Nephron progenitor cell (in vitro differentiated cells): ENCODE data around the gene WDR86.

Source experiments
- DNase-seq: peaks from one replicate; pipeline ENCODE4 v3.0.0; 2021
- H3K27ac Mint-ChIP-seq: 2 replicates; pipeline ENCODE4 v1.8.0; 2021; ENCODE audit warnings: mild to moderate bottlenecking, moderate library complexity, mixed read lengths
- H3K27me3 Mint-ChIP-seq: 2 replicates; pipeline ENCODE4 v1.8.0; 2021; ENCODE audit warnings: mild to moderate bottlenecking, low read depth, mixed read lengths; ENCODE audit not compliant: poor library complexity
- H3K36me3 Mint-ChIP-seq: 2 replicates; pipeline ENCODE4 v1.8.0; 2021; ENCODE audit warnings: low read depth, mixed read lengths
- H3K4me1 Mint-ChIP-seq: 2 replicates; pipeline ENCODE4 v1.8.0; 2021; ENCODE audit warnings: mixed read lengths
- H3K4me3 Mint-ChIP-seq: 2 replicates; pipeline ENCODE4 v1.8.0; 2021; ENCODE audit warnings: mild to moderate bottlenecking, moderate library complexity, mixed read lengths
- H3K9me3 Mint-ChIP-seq: 2 replicates; pipeline ENCODE4 v1.8.0; 2021; ENCODE audit warnings: mild to moderate bottlenecking, moderate library complexity, mixed read lengths
- TF ChIP-seq, protein P1 (sequence below): fragments of 200-600 bp; sonication (generic); IDR thresholded peaks from 2 replicates; pipeline ENCODE4 v1.5.0; 2021; ENCODE audit warnings: antibody characterized with exemption

Gene WDR86

GRCh38 chr7:151366166-151366879 is 43.5 kb downstream of the WDR86 start:
- no peak for DNase-seq
- H3K4me3 Mint-ChIP-seq: no peak overlapping the region
- H3K36me3 Mint-ChIP-seq: peaks cover 64% of the 10 kb centered on the region
- H3K4me1 Mint-ChIP-seq: peaks cover 32% of the 10 kb centered on the region
- no peak overlapping the region for H3K27ac Mint-ChIP-seq
- TF ChIP-seq, protein P1, sequence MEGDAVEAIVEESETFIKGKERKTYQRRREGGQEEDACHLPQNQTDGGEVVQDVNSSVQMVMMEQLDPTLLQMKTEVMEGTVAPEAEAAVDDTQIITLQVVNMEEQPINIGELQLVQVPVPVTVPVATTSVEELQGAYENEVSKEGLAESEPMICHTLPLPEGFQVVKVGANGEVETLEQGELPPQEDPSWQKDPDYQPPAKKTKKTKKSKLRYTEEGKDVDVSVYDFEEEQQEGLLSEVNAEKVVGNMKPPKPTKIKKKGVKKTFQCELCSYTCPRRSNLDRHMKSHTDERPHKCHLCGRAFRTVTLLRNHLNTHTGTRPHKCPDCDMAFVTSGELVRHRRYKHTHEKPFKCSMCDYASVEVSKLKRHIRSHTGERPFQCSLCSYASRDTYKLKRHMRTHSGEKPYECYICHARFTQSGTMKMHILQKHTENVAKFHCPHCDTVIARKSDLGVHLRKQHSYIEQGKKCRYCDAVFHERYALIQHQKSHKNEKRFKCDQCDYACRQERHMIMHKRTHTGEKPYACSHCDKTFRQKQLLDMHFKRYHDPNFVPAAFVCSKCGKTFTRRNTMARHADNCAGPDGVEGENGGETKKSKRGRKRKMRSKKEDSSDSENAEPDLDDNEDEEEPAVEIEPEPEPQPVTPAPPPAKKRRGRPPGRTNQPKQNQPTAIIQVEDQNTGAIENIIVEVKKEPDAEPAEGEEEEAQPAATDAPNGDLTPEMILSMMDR: no peak
- no peaks in the 10 kb centered on the region for H3K27me3 Mint-ChIP-seq
- H3K9me3 Mint-ChIP-seq: peaks cover 18% of the 10 kb centered on the region

- Mint-ChIP-seq H3K36me3 (peaks cover 62% of the 10 kb centered on the region), H3K27me3 (peaks cover 2% of the 10 kb centered on the region), H3K4me3 (no peak overlapping the region), H3K27ac (peak overlapping the region; percentile 78), H3K4me1 (peaks cover 28% of the 10 kb centered on the region), H3K9me3 (peaks cover 20% of the 10 kb centered on the region)
- DNase-seq: no peak
- TF ChIP-seq, protein P1: no peak
Measured at GRCh38 chr7:151363182-151363581, 46.7 kb downstream of the WDR86 start.

DNA sequence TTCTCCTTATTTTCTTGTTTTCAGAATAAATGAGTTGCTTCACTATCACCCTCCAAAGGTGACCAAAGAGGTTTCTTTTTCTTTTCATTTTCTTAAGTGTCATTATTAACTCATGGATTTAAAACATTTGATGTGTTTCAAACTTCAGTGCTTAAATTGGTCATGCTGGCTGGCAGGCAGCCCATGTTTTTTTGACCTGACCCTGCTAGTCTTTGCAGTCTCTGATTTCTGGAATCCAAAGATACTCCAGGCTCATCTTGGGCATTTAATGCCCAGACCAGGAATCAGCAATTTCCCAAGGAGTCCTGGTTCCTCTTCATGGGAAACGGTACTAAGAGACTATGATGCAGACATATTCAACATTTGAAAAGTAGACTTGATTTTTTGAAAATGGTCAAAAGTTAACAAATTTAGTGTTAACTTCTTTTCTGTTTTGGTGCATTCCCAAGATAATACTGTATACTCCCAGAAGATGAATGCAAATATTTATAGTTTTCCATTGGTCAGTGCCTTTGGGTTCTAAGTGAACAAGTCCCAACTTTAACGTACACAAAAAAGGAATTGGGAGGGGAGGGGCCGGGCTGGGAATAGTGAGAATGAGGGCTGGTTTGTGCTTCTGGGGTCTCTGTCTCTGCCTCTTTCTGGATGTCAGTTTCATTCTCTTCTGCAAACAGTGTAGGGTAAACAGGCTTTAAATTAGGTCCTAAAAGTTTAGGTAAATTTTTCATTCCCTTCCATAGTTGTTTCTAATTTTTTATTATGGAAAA is 48.5 kb downstream of the WDR86 start:
- no peak for DNase-seq
- Mint-ChIP-seq H3K4me1 (peaks cover 25% of the 10 kb centered on the region), H3K27ac (no peak overlapping the region), H3K9me3 (peaks cover 24% of the 10 kb centered on the region), H3K36me3 (peaks cover 78% of the 10 kb centered on the region), H3K27me3 (peaks cover 2% of the 10 kb centered on the region), H3K4me3 (no peak overlapping the region)
- TF ChIP-seq, protein P1: no peak

DNA sequence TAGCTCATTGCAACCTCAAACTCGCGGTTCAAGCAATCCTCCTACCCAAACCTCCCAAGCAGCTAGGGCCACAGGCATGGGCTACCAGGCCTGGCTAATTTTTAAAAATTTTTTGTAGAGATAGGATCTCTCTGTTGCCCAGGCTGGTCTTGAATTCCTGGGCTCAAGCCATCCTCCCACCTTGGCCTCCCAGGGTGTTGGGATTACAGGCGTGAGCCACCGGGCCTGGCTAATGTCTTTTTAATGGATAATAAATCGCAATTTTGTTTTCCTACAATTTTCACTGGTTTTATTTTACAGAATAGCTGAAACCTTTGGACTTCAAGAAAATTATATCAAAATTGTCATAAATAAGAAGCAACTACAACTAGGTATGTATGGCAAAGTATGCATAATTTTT is 57.3 kb downstream of the WDR86 start:
- no peaks in the 10 kb centered on the region for H3K9me3 Mint-ChIP-seq
- peaks cover 16% of the 10 kb centered on the region for H3K4me1 Mint-ChIP-seq
- H3K27ac Mint-ChIP-seq: no peak overlapping the region
- TF ChIP-seq, protein P1: no peak
- peaks cover 51% of the 10 kb centered on the region for H3K36me3 Mint-ChIP-seq
- DNase-seq: no peak
- no peak overlapping the region for H3K4me3 Mint-ChIP-seq
- H3K27me3 Mint-ChIP-seq: no peaks in the 10 kb centered on the region

GRCh38 chr7:151351967-151352366 is 57.9 kb downstream of the WDR86 start:
- DNase-seq: no peak
- no peaks in the 10 kb centered on the region for H3K27me3 Mint-ChIP-seq
- H3K9me3 Mint-ChIP-seq: no peaks in the 10 kb centered on the region
- peaks cover 16% of the 10 kb centered on the region for H3K4me1 Mint-ChIP-seq
- no peak overlapping the region for H3K4me3 Mint-ChIP-seq
- no peak overlapping the region for H3K27ac Mint-ChIP-seq
- peaks cover 46% of the 10 kb centered on the region for H3K36me3 Mint-ChIP-seq
- TF ChIP-seq, protein P1: no peak
